ENCODE data around the gene NAA16. TPM values are rescaled to one million over a fixed set of nuclear protein-coding genes. Genes with fewer than 3 reads are reported as not detected.

The NAA16 gene
- polyA plus RNA-seq, 1 donor from 2014 or later, result 57.0 TPM

GRCh38 chr13:41408121-41408520 lies 97.1 kb downstream of the NAA16 start:
- TF ChIP-seq MXI1 (conservative IDR thresholded peaks at IDR 0.05; ENCODE audit: poor library complexity, severe bottlenecking) (no peak), CTCF (IDR thresholded peaks at IDR 0.05; ENCODE audit: poor library complexity, severe bottlenecking) (no peak), REST (IDR thresholded peaks at IDR 0.05; ENCODE audit: borderline replicate concordance) (no peak), RAD21 (conservative IDR thresholded peaks at IDR 0.05) (no peak), EZH2 (IDR thresholded peaks at IDR 0.05; ENCODE audit: borderline replicate concordance, insufficient read depth, low read length, poor library complexity, severe bottlenecking) (no peak), EP300 (conservative IDR thresholded peaks at IDR 0.05; ENCODE audit: poor library complexity, severe bottlenecking) (no peak), TAF1 (IDR thresholded peaks at IDR 0.05; ENCODE audit: low read depth) (no peak), SMC3 (conservative IDR thresholded peaks at IDR 0.05; ENCODE audit: poor library complexity) (no peak), POLR2AphosphoS5 (IDR thresholded peaks at IDR 0.05) (no peak)
- Histone ChIP-seq H3K79me2 (replicated peaks; ENCODE audit: insufficient read depth, low read length) (no peaks in the 10 kb centered on the region), H3F3A (ENCODE audit: insufficient read depth, low read length, poor library complexity, severe bottlenecking) (no peaks in the 10 kb centered on the region), H3K4me3 (ENCODE audit: low read length) (no peak overlapping the region), H3K9ac (ENCODE audit: low read length) (no peak overlapping the region), H3K9me2 (ENCODE audit: insufficient read depth, low read length) (no peaks in the 10 kb centered on the region), H4K20me1 (ENCODE audit: insufficient read depth) (no peaks in the 10 kb centered on the region), H3K9me3 (ENCODE audit: low read length) (no peaks in the 10 kb centered on the region), H3K27ac (ENCODE audit: low read length) (no peak overlapping the region), H3K4me2 (ENCODE audit: low read length) (no peak overlapping the region), H2AFZ (ENCODE audit: low read depth, low read length) (no peak overlapping the region), H3K36me3 (ENCODE audit: insufficient read depth, low read length) (no peaks in the 10 kb centered on the region), H3K27me3 (ENCODE audit: insufficient read depth, low read depth, low read length) (no peaks in the 10 kb centered on the region)

GRCh38 chr13:41408746-41409145 lies 97.7 kb downstream of the NAA16 start:
- H3K9ac ChIP-seq (ENCODE audit: low read length), result no peak overlapping the region
- no peaks in the 10 kb centered on the region for H4K20me1 ChIP-seq (ENCODE audit: insufficient read depth)
- H3K9me3 ChIP-seq (ENCODE audit: low read length), result no peaks in the 10 kb centered on the region
- no peak overlapping the region for H3K27ac ChIP-seq (ENCODE audit: low read length)
- H3K79me2 ChIP-seq (replicated peaks; ENCODE audit: insufficient read depth, low read length), result no peaks in the 10 kb centered on the region
- H3F3A ChIP-seq (ENCODE audit: insufficient read depth, low read length, poor library complexity, severe bottlenecking), result no peaks in the 10 kb centered on the region
- TF ChIP-seq MXI1 (conservative IDR thresholded peaks at IDR 0.05; ENCODE audit: poor library complexity, severe bottlenecking), result no peak
- no peak for TF ChIP-seq SMC3 (conservative IDR thresholded peaks at IDR 0.05; ENCODE audit: poor library complexity)
- no peak for TF ChIP-seq EP300 (conservative IDR thresholded peaks at IDR 0.05; ENCODE audit: poor library complexity, severe bottlenecking)
- TF ChIP-seq RAD21 (conservative IDR thresholded peaks at IDR 0.05), result no peak
- no peak for TF ChIP-seq REST (IDR thresholded peaks at IDR 0.05; ENCODE audit: borderline replicate concordance)
- no peak for TF ChIP-seq CTCF (IDR thresholded peaks at IDR 0.05; ENCODE audit: poor library complexity, severe bottlenecking)
- no peak for TF ChIP-seq POLR2AphosphoS5 (IDR thresholded peaks at IDR 0.05)
- TF ChIP-seq EZH2 (IDR thresholded peaks at IDR 0.05; ENCODE audit: borderline replicate concordance, insufficient read depth, low read length, poor library complexity, severe bottlenecking), result no peak
- no peak for TF ChIP-seq TAF1 (IDR thresholded peaks at IDR 0.05; ENCODE audit: low read depth)
- no peaks in the 10 kb centered on the region for H3K9me2 ChIP-seq (ENCODE audit: insufficient read depth, low read length)
- H3K4me3 ChIP-seq (ENCODE audit: low read length), result no peak overlapping the region
- no peak overlapping the region for H2AFZ ChIP-seq (ENCODE audit: low read depth, low read length)
- no peak overlapping the region for H3K4me2 ChIP-seq (ENCODE audit: low read length)
- no peaks in the 10 kb centered on the region for H3K27me3 ChIP-seq (ENCODE audit: insufficient read depth, low read depth, low read length)
- H3K36me3 ChIP-seq (ENCODE audit: insufficient read depth, low read length), result no peaks in the 10 kb centered on the region
